Hindlimb muscle (tissue), 1 donor: ENCODE measurements around the gene INHBC. TPM values are rescaled to one million over a fixed set of nuclear protein-coding genes. Genes with fewer than 3 reads are reported as not detected.
"Not testable (repeated sequence)": the region's sequence is repeated elsewhere in the genome, so short reads cannot be mapped to it uniquely, and the experiment has no call there.

Experiments
- DNase-seq: peaks from one replicate; pipeline ENCODE4 v3.0.0-alpha.2; 2013
- polyA plus RNA-seq: library from polyadenylated mRNA; unstranded; fragments of 120-200 nt; gene quantifications from one replicate; pipeline ENCODE4 v1.2.1, GENCODE V29; 2013; ENCODE audit not compliant: insufficient read length

Gene INHBC
- polyA plus RNA-seq, 1 donor: not detected

- no peak for DNase-seq
Observed at GRCh38 chr12:57488402-57489156, 54.0 kb downstream of the INHBC start.

DNA sequence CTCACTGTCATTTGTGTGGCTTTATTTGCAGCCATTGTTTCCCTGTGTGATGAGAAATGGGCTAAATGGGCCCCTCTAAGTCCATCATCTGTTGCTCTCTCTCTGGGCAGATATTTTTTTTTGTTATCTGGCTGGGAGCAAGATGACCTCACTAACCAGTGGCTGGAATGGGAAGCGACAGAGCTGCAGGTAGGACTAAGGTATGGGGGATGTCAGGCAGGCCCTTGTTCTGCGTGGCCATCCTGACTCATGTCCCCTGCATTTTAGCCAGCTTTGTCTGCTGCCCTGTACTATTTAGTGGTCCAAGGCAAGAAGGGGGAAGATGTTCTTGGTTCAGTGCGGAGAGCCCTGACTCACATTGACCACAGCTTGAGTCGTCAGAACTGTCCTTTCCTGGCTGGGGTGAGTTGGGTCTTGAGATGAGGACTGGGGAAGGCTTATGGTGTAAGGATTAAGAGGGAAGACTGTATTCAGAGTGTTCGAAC is 54.6 kb downstream of the INHBC start:
- DNase-seq: no peak

DNA sequence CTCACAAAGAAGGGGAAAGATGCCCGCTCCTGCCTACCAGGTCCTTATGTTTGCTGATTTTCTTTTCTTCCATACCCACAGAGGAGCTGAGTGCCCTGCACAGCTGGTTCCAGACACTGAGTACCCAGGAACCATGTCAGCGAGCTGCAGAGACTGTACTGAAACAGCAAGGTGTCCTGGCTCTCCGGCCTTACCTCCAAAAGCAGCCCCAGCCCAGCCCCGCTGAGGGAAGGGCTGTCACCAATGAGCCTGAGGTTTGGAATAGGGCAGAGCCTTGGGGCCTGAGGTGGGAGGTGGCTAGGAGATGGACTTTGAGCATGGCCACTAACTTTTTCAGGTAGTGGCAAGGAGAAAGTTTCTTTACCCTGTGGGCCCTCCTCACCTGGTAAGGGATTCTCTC is 55.5 kb downstream of the INHBC start:
- DNase-seq: no peak

- DNase-seq: no peak
Observed at GRCh38 chr12:57491393-57492280, 57.1 kb downstream of the INHBC start.

GRCh38 chr12:57495051-57495701 is 60.6 kb downstream of the INHBC start:
- DNase-seq: not testable (repeated sequence)

GRCh38 chr12:57496822-57497221 is 62.2 kb downstream of the INHBC start:
- no peak for DNase-seq

- no peak for DNase-seq
Observed at GRCh38 chr12:57497223-57498131, 62.9 kb downstream of the INHBC start.

DNA sequence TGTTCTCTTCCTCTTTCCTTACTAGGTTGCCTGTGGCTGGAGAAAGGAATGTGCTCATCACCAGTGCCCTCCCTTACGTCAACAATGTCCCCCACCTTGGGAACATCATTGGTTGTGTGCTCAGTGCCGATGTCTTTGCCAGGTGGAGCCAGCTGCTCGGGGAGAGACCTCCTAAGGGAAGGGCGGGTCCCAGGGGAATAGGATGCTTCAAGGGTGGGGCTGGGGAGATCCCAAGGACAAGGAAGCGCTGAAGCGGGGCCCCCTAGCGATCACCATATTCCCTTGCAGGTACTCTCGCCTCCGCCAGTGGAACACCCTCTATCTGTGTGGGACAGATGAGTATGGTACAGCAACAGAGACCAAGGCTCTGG is 63.5 kb downstream of the INHBC start:
- no peak for DNase-seq

DNA sequence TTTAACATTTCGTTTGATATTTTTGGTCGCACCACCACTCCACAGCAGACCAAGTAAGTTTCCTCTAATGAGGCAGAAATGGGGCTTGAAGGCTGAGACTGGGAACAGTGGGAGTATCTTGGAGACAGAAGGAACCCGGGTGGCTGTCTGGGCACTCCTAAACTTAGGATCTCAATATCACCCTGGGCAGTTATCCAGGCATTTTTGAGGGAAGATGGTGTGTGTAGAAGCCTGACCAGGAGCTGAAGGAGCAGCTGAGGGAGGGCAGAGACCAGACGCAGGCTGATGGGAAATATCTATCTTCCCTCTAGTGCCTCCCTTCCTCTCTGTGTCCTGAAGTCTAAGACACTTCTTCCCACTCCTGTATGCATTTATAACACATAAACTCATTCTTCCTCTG is 64.0 kb downstream of the INHBC start:
- DNase-seq: no peak

- no peak for DNase-seq
Observed at GRCh38 chr12:57500213-57500612, 65.6 kb downstream of the INHBC start.

Other genes with a start within 250 kb of the INHBC start
- gene NXPH4, start 218.0 kb upstream of the INHBC start, polyA plus RNA-seq: 2.7 TPM
- 65.1 TPM for gene SHMT2, start 205.1 kb upstream of the INHBC start, polyA plus RNA-seq
- gene STAC3, start 183.6 kb upstream of the INHBC start, polyA plus RNA-seq: 476 TPM
- 49.4 TPM for gene R3HDM2, start 3.7 kb upstream of the INHBC start, polyA plus RNA-seq
- gene INHBE, start 20.5 kb downstream of the INHBC start, polyA plus RNA-seq: 0.90 TPM
- 8.2 TPM for gene GLI1, start 25.0 kb downstream of the INHBC start, polyA plus RNA-seq
- gene ARHGAP9, start 45.1 kb downstream of the INHBC start, polyA plus RNA-seq: 8.3 TPM
- gene MARS1, start 53.3 kb downstream of the INHBC start, polyA plus RNA-seq: 98.7 TPM
- gene DDIT3, start 85.7 kb downstream of the INHBC start, polyA plus RNA-seq: 9.2 TPM
- 46.2 TPM for gene MBD6, start 88.0 kb downstream of the INHBC start, polyA plus RNA-seq
- 157 TPM for gene DCTN2, start 112.4 kb downstream of the INHBC start, polyA plus RNA-seq
- gene KIF5A, start 115.3 kb downstream of the INHBC start, polyA plus RNA-seq: not detected
- 12.1 TPM for gene PIP4K2C, start 156.4 kb downstream of the INHBC start, polyA plus RNA-seq
- gene DTX3, start 170.0 kb downstream of the INHBC start, polyA plus RNA-seq: 21.8 TPM
- 31.7 TPM for gene ARHGEF25, start 176.7 kb downstream of the INHBC start, polyA plus RNA-seq
- gene B4GALNT1, start 198.4 kb downstream of the INHBC start, polyA plus RNA-seq: 1.9 TPM